Measurements from ENCODE around the gene ENTR1. TPM values are rescaled to one million over a fixed set of nuclear protein-coding genes. Genes with fewer than 3 reads are reported as not detected.

ENTR1 gene
- total and polyA plus RNA-seq, 2 of the 13 experiments (the other 11 are each of a cell fraction or from before 2014, with no cell fraction given): 70.1 to 76.4 TPM

- TF ChIP-seq SIN3B (IDR thresholded peaks at IDR 0.05; ENCODE audit: low read length) (no peak), ZBTB8A (CRISPR knock-in tag; IDR thresholded peaks at IDR 0.05; ENCODE audit: borderline replicate concordance, low read depth) (no peak), RERE (CRISPR knock-in tag; IDR thresholded peaks at IDR 0.05; ENCODE audit: low read depth) (no peak), ZNF597 (CRISPR knock-in tag; IDR thresholded peaks at IDR 0.05) (peak; percentile 84; the same call in 1 of the 2 replicates), ZNF766 (CRISPR knock-in tag; IDR thresholded peaks at IDR 0.05; ENCODE audit: borderline replicate concordance) (peak; percentile 40; the same call in 1 of the 2 replicates), GTF2F1 (IDR thresholded peaks at IDR 0.05; ENCODE audit: low read length) (no peak), BCL3 (CRISPR knock-in tag; IDR thresholded peaks at IDR 0.05) (peak; percentile 34; the same call in 1 of the 2 replicates), ZNF83 (CRISPR knock-in tag; IDR thresholded peaks at IDR 0.05; ENCODE audit: borderline replicate concordance) (0 out of 2 replicates have a peak, but pooled peaks have one; percentile 13), YEATS2 (CRISPR knock-in tag; IDR thresholded peaks at IDR 0.05; ENCODE audit: borderline replicate concordance) (no peak), ZNF282 (IDR thresholded peaks at IDR 0.05; ENCODE audit: partially characterized antibody) (no peak), JUN (CRISPR knock-in tag; IDR thresholded peaks at IDR 0.05) (0 out of 2 replicates have a peak, but pooled peaks have one; percentile 17), ATF7-NPFF (CRISPR knock-in tag; IDR thresholded peaks at IDR 0.05; ENCODE audit: low read depth) (no peak), SUZ12 (IDR thresholded peaks at IDR 0.05; ENCODE audit: low read depth, low read length) (peak; percentile 56; the same call in 1 of the 2 replicates), PRDM15 (CRISPR knock-in tag; IDR thresholded peaks at IDR 0.05) (no peak), KDM1A (CRISPR knock-in tag; IDR thresholded peaks at IDR 0.05) (no peak)
These were observed 10.2 kb downstream of the ENTR1 start, which contains the start of gene SNAPC4 (continued) for GRCh38 chr9:136400038-136400834.

All from HepG2 (cell line).